ENCODE measurements around the gene TK2. TPM values are rescaled to one million over a fixed set of nuclear protein-coding genes. Genes with fewer than 3 reads are reported as not detected.
"Not testable (repeated sequence)": the region's sequence is repeated elsewhere in the genome, so short reads cannot be mapped to it uniquely, and the experiment has no call there.

Gene TK2
- total RNA-seq, 1 donor from 2014 or later, result 44.2 TPM

- intact Hi-C loops (cut with DNase I), result no loop called here
- ATAC-seq (no peak), DNase-seq (ENCODE audit: low spot score) (no peak)
Observed at GRCh38 chr16:66575060-66575459, 25.1 kb upstream of the TK2 start.

- ATAC-seq (no peak), DNase-seq (ENCODE audit: low spot score) (no peak)
- intact Hi-C loops (cut with DNase I), result no loop called here
Observed at GRCh38 chr16:66574531-66574930, 24.6 kb upstream of the TK2 start.

- intact Hi-C loops (cut with DNase I), result no loop called here
Observed at GRCh38 chr16:66574081-66574480, 24.2 kb upstream of the TK2 start.

GRCh38 chr16:66572356-66572755 lies 22.4 kb upstream of the TK2 start:
- intact Hi-C loops (cut with DNase I), result no loop called here
- no peak for ATAC-seq
- no peak for DNase-seq (ENCODE audit: low spot score)

More at GRCh38 chr16:66574081-66574480, 24.2 kb upstream of the TK2 start:
- ATAC-seq (no peak), DNase-seq (ENCODE audit: low spot score) (no peak)

- DNase-seq (ENCODE audit: low spot score) (no peak), ATAC-seq (peak; percentile 44)
- intact Hi-C loops (cut with DNase I), result no loop called here
Observed at GRCh38 chr16:66569827-66570405, 20.0 kb upstream of the TK2 start.

GRCh38 chr16:66569131-66569530 lies 19.2 kb upstream of the TK2 start:
- DNase-seq (ENCODE audit: low spot score), result no peak
- ATAC-seq, result no peak
- intact Hi-C loops (cut with DNase I), result no loop called here

GRCh38 chr16:66568355-66568754 lies 18.4 kb upstream of the TK2 start:
- DNase-seq (ENCODE audit: low spot score), result no peak
- intact Hi-C loops (cut with DNase I), result no loop called here
- ATAC-seq, result no peak

- ATAC-seq; intact Hi-C loops (cut with DNase I); DNase-seq (ENCODE audit: low spot score): not testable (repeated sequence)
Observed at GRCh38 chr16:66567270-66567669, 17.3 kb upstream of the TK2 start.

GRCh38 chr16:66566051-66566901 lies 16.4 kb upstream of the TK2 start, which contains the start of gene CMTM1:
Gene CMTM1 (plus strand): TSS chr16:66566439. CDS start chr16:66566514, 75 bp downstream.
- DNase-seq (ENCODE audit: low spot score), result no peak
- ATAC-seq, result peak; percentile 36
- intact Hi-C loops (cut with DNase I), result no loop called here

- intact Hi-C loops (cut with DNase I), result no loop called here
- DNase-seq (ENCODE audit: low spot score) (no peak), ATAC-seq (no peak)
Observed at GRCh38 chr16:66563574-66564334, 13.8 kb upstream of the TK2 start.

GRCh38 chr16:66562986-66563385 lies 13.1 kb upstream of the TK2 start:
- ATAC-seq (no peak), DNase-seq (ENCODE audit: low spot score) (no peak)
- intact Hi-C loops (cut with DNase I), result no loop called here

GRCh38 chr16:66562409-66562808 lies 12.5 kb upstream of the TK2 start:
- DNase-seq (ENCODE audit: low spot score) (no peak), ATAC-seq (no peak)
- intact Hi-C loops (cut with DNase I), result no loop called here

- intact Hi-C loops (cut with DNase I), result no loop called here
- no peak for DNase-seq (ENCODE audit: low spot score)
Observed at GRCh38 chr16:66561381-66562080, 11.6 kb upstream of the TK2 start.

GRCh38 chr16:66560107-66560506 lies 10.2 kb upstream of the TK2 start:
- no peak for ATAC-seq
- no peak for DNase-seq (ENCODE audit: low spot score)
- intact Hi-C loops (cut with DNase I), result no loop called here

More at GRCh38 chr16:66561381-66562080, 11.6 kb upstream of the TK2 start:
- no peak for ATAC-seq

- intact Hi-C loops (cut with DNase I), result no loop called here
- DNase-seq (ENCODE audit: low spot score) (no peak), ATAC-seq (no peak)
Observed at GRCh38 chr16:66554495-66554894, 4.6 kb upstream of the TK2 start.

- ATAC-seq (no peak), DNase-seq (ENCODE audit: low spot score) (no peak)
- intact Hi-C loops (cut with DNase I), result no loop called here
Observed at GRCh38 chr16:66554021-66554420, 4.1 kb upstream of the TK2 start.

GRCh38 chr16:66553223-66553622 lies 3.3 kb upstream of the TK2 start:
- ATAC-seq (no peak), DNase-seq (ENCODE audit: low spot score) (no peak)
- intact Hi-C loops (cut with DNase I), result no loop called here

- DNase-seq (ENCODE audit: low spot score) (peak; percentile 94), ATAC-seq (peak; percentile 93)
- intact Hi-C loops (cut with DNase I), result no loop called here
Observed at GRCh38 chr16:66552286-66553177, 2.6 kb upstream of the TK2 start, which contains the start of gene CKLF. Gene CKLF (plus strand): TSS chr16:66552576. CDS start chr16:66552716, 140 bp downstream.

All from sciatic nerve (tissue), 2 donors.